ENCODE results near the gene ZNF488. TPM values are rescaled to one million over a fixed set of nuclear protein-coding genes. Genes with fewer than 3 reads are reported as not detected.

Gene ZNF488
- polyA plus RNA-seq (2013): 0.25 TPM

- no peak within 1 kb of the TSS for H3K27ac ChIP-seq (ENCODE audit: insufficient read depth in 1 of 2, low read depth in 1 of 2, low read length in 2 of 2, poor library complexity in 1 of 2, severe bottlenecking in 2 of 2)
- H3K9me3 ChIP-seq (ENCODE audit: control extremely low read depth in 1 of 5, control insufficient read depth in 4 of 5, insufficient read depth in 2 of 5, low read depth in 1 of 5, low read length in 4 of 5): peaks cover 0 to 6% (median 2%) of the 10 kb centered on the region in 5 experiments
- POLR2A ChIA-PET: interaction anchor here (0.5 kb wide), 1 partner anchor 12 kb away, joined by 3 read pairs; no protein-coding TSS in a partner anchor
- H3K36me3 ChIP-seq (ENCODE audit: control insufficient read depth in 4 of 4, insufficient read depth in 4 of 4, low read length in 3 of 4): no peaks in the 10 kb centered on the region
- peak; percentile 53 to 66 (median 58) for DNase-seq
- H3K27me3 ChIP-seq (replicated peaks in 2 of 5; ENCODE audit: control insufficient read depth in 4 of 5, insufficient read depth in 5 of 5, low read length in 4 of 5): peaks cover 0 to 22% (median 7%) of the 10 kb centered on the region in 5 experiments
- WGBS (ENCODE audit: insufficient coverage): 0% methylated on average over 66 of the region's 75 CpGs
- CTCF ChIA-PET: no interaction called here
- peaks cover 4 to 14% (median 7%) of the 10 kb centered on the region in 4 experiments for H3K4me1 ChIP-seq (ENCODE audit: control extremely low read depth in 1 of 4, control insufficient read depth in 4 of 4, insufficient read depth in 4 of 4, low read length in 3 of 4)
- peak within 1 kb of the TSS; percentile 62 to 83 (median 70) for H3K4me3 ChIP-seq (ENCODE audit: control insufficient read depth in 1 of 7, extremely low read depth in 1 of 7, insufficient read depth in 4 of 7, low read depth in 2 of 7, low read length in 6 of 7)
Observed at GRCh38 chr10:47384148-47384921, at the start of gene ZNF488. Gene ZNF488, minus strand, starts transcription at chr10:47384293. Its CDS starts 15,464 bp downstream, at chr10:47368829.

- ChIA-PET POLR2A (no interaction called here), CTCF (no interaction called here)
- no peak overlapping the region for H3K4me3 ChIP-seq (ENCODE audit: control insufficient read depth in 1 of 7, extremely low read depth in 1 of 7, insufficient read depth in 4 of 7, low read depth in 2 of 7, low read length in 6 of 7)
- H3K27me3 ChIP-seq (replicated peaks in 2 of 5; ENCODE audit: control insufficient read depth in 4 of 5, insufficient read depth in 5 of 5, low read length in 4 of 5): no peaks in the 10 kb centered on the region
- H3K4me1 ChIP-seq (ENCODE audit: control extremely low read depth in 1 of 4, control insufficient read depth in 4 of 4, insufficient read depth in 4 of 4, low read length in 3 of 4): no peaks in the 10 kb centered on the region
- WGBS (ENCODE audit: insufficient coverage): 100% methylated on average over 3 of the region's 4 CpGs
- H3K36me3 ChIP-seq (ENCODE audit: control insufficient read depth in 4 of 4, insufficient read depth in 4 of 4, low read length in 3 of 4): no peaks in the 10 kb centered on the region
- no peaks in the 10 kb centered on the region for H3K9me3 ChIP-seq (ENCODE audit: control extremely low read depth in 1 of 5, control insufficient read depth in 4 of 5, insufficient read depth in 2 of 5, low read depth in 1 of 5, low read length in 4 of 5)
- no peak overlapping the region for H3K27ac ChIP-seq (ENCODE audit: insufficient read depth in 1 of 2, low read depth in 1 of 2, low read length in 2 of 2, poor library complexity in 1 of 2, severe bottlenecking in 2 of 2)
- DNase-seq: no peak
Observed at GRCh38 chr10:47425813-47426419, 41.8 kb upstream of the ZNF488 start.

GRCh38 chr10:47424231-47424630, 40.1 kb upstream of the ZNF488 start:
- Histone ChIP-seq H3K4me1 (ENCODE audit: control extremely low read depth in 1 of 4, control insufficient read depth in 4 of 4, insufficient read depth in 4 of 4, low read length in 3 of 4) (no peaks in the 10 kb centered on the region), H3K27me3 (replicated peaks in 2 of 5; ENCODE audit: control insufficient read depth in 4 of 5, insufficient read depth in 5 of 5, low read length in 4 of 5) (no peaks in the 10 kb centered on the region), H3K4me3 (ENCODE audit: control insufficient read depth in 1 of 7, extremely low read depth in 1 of 7, insufficient read depth in 4 of 7, low read depth in 2 of 7, low read length in 6 of 7) (no peak overlapping the region), H3K36me3 (ENCODE audit: control insufficient read depth in 4 of 4, insufficient read depth in 4 of 4, low read length in 3 of 4) (no peaks in the 10 kb centered on the region), H3K27ac (ENCODE audit: insufficient read depth in 1 of 2, low read depth in 1 of 2, low read length in 2 of 2, poor library complexity in 1 of 2, severe bottlenecking in 2 of 2) (no peak overlapping the region), H3K9me3 (ENCODE audit: control extremely low read depth in 1 of 5, control insufficient read depth in 4 of 5, insufficient read depth in 2 of 5, low read depth in 1 of 5, low read length in 4 of 5) (no peaks in the 10 kb centered on the region)
- POLR2A ChIA-PET: no interaction called here
- DNase-seq: no peak
- WGBS (ENCODE audit: insufficient coverage): 92% methylated on average over 6 of the region's 8 CpGs
- CTCF ChIA-PET: no interaction called here

- ChIA-PET POLR2A (no interaction called here), CTCF (interaction anchor here (0.8 kb wide), 1 partner anchor 399 kb away, joined by 3 read pairs; no protein-coding TSS in a partner anchor)
- no peaks in the 10 kb centered on the region for H3K4me1 ChIP-seq (ENCODE audit: control extremely low read depth in 1 of 4, control insufficient read depth in 4 of 4, insufficient read depth in 4 of 4, low read length in 3 of 4)
- H3K4me3 ChIP-seq (ENCODE audit: control insufficient read depth in 1 of 7, extremely low read depth in 1 of 7, insufficient read depth in 4 of 7, low read depth in 2 of 7, low read length in 6 of 7): no peak overlapping the region
- no peaks in the 10 kb centered on the region for H3K27me3 ChIP-seq (replicated peaks in 2 of 5; ENCODE audit: control insufficient read depth in 4 of 5, insufficient read depth in 5 of 5, low read length in 4 of 5)
- H3K27ac ChIP-seq (ENCODE audit: insufficient read depth in 1 of 2, low read depth in 1 of 2, low read length in 2 of 2, poor library complexity in 1 of 2, severe bottlenecking in 2 of 2): no peak overlapping the region
- H3K9me3 ChIP-seq (ENCODE audit: control extremely low read depth in 1 of 5, control insufficient read depth in 4 of 5, insufficient read depth in 2 of 5, low read depth in 1 of 5, low read length in 4 of 5): no peaks in the 10 kb centered on the region
- 100% methylated on average over 4 of the region's 4 CpGs for WGBS (ENCODE audit: insufficient coverage)
- no peaks in the 10 kb centered on the region for H3K36me3 ChIP-seq (ENCODE audit: control insufficient read depth in 4 of 4, insufficient read depth in 4 of 4, low read length in 3 of 4)
- DNase-seq: no peak
Observed at GRCh38 chr10:47423476-47423875, 39.4 kb upstream of the ZNF488 start.

- H3K36me3 ChIP-seq (ENCODE audit: control insufficient read depth in 4 of 4, insufficient read depth in 4 of 4, low read length in 3 of 4): no peaks in the 10 kb centered on the region
- WGBS (ENCODE audit: insufficient coverage): 94% methylated on average over 7 of the region's 7 CpGs
- no peak for DNase-seq
- no peaks in the 10 kb centered on the region for H3K9me3 ChIP-seq (ENCODE audit: control extremely low read depth in 1 of 5, control insufficient read depth in 4 of 5, insufficient read depth in 2 of 5, low read depth in 1 of 5, low read length in 4 of 5)
- no peaks in the 10 kb centered on the region for H3K27me3 ChIP-seq (replicated peaks in 2 of 5; ENCODE audit: control insufficient read depth in 4 of 5, insufficient read depth in 5 of 5, low read length in 4 of 5)
- no peaks in the 10 kb centered on the region for H3K4me1 ChIP-seq (ENCODE audit: control extremely low read depth in 1 of 4, control insufficient read depth in 4 of 4, insufficient read depth in 4 of 4, low read length in 3 of 4)
- no peak overlapping the region for H3K27ac ChIP-seq (ENCODE audit: insufficient read depth in 1 of 2, low read depth in 1 of 2, low read length in 2 of 2, poor library complexity in 1 of 2, severe bottlenecking in 2 of 2)
- CTCF ChIA-PET: interaction anchor here (1.2 kb wide), 1 partner anchor 115 kb away, joined by 3 read pairs; no protein-coding TSS in a partner anchor
- POLR2A ChIA-PET: no interaction called here
- no peak overlapping the region for H3K4me3 ChIP-seq (ENCODE audit: control insufficient read depth in 1 of 7, extremely low read depth in 1 of 7, insufficient read depth in 4 of 7, low read depth in 2 of 7, low read length in 6 of 7)
Observed at GRCh38 chr10:47421057-47421952, 37.2 kb upstream of the ZNF488 start.

- WGBS (ENCODE audit: insufficient coverage): 91% methylated on average over 11 of the region's 14 CpGs
- Histone ChIP-seq H3K4me3 (ENCODE audit: control insufficient read depth in 1 of 7, extremely low read depth in 1 of 7, insufficient read depth in 4 of 7, low read depth in 2 of 7, low read length in 6 of 7) (no peak overlapping the region), H3K9me3 (ENCODE audit: control extremely low read depth in 1 of 5, control insufficient read depth in 4 of 5, insufficient read depth in 2 of 5, low read depth in 1 of 5, low read length in 4 of 5) (no peaks in the 10 kb centered on the region), H3K4me1 (ENCODE audit: control extremely low read depth in 1 of 4, control insufficient read depth in 4 of 4, insufficient read depth in 4 of 4, low read length in 3 of 4) (no peaks in the 10 kb centered on the region), H3K27ac (ENCODE audit: insufficient read depth in 1 of 2, low read depth in 1 of 2, low read length in 2 of 2, poor library complexity in 1 of 2, severe bottlenecking in 2 of 2) (no peak overlapping the region), H3K36me3 (ENCODE audit: control insufficient read depth in 4 of 4, insufficient read depth in 4 of 4, low read length in 3 of 4) (no peaks in the 10 kb centered on the region), H3K27me3 (replicated peaks in 2 of 5; ENCODE audit: control insufficient read depth in 4 of 5, insufficient read depth in 5 of 5, low read length in 4 of 5) (no peaks in the 10 kb centered on the region)
- ChIA-PET CTCF (no interaction called here), POLR2A (no interaction called here)
- DNase-seq: no peak
Observed at GRCh38 chr10:47420305-47421056, 36.4 kb upstream of the ZNF488 start.

Measured in common myeloid progenitor, CD34-positive (primary cell).